Uterus (tissue), 2 donors: ENCODE measurements around the gene ESR2.

Source experiments
- POLR2A ChIP-seq, 2 donors: fragments of 450-650 bp; IDR thresholded peaks; one replicate each; pipeline ENCODE4 v1.6.1; 2016; ENCODE audit warnings: antibody characterized with exemption in 2 of 2, mild to moderate bottlenecking in 1 of 2, moderate library complexity in 1 of 2
- TF ChIP-seq, protein P1 (sequence below), 4 experiments: fragments of 200-600 bp in 2 of 4; fragments of 450-650 bp in 2 of 4; sonication (generic) in 2 of 4; IDR thresholded peaks; one replicate each; pipeline ENCODE4 v1.5.1; 2016 to 2019; ENCODE audit warnings: antibody characterized with exemption in 4 of 4, mild to moderate bottlenecking in 2 of 4, moderate library complexity in 1 of 4

DNA sequence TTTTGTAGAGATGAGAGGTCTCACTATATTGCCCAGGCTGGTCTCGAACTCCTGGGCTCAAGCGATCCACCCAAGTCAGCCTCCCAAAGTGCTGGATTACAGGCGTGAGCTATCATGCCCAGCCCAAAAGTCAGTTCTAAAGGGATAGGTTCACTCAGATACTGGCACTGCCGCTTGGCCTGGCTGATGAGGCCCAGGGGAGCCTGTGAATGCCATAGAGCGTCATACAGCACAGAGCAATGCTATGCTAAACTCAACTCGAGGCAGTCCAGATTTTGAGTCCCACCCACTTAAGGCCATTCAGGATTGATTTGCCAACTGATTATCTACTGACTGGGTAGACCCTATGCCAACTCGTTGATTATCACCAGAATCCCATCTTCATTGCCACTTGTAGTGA is 179.4 kb downstream of the ESR2 start:
- TF ChIP-seq, protein P1, sequence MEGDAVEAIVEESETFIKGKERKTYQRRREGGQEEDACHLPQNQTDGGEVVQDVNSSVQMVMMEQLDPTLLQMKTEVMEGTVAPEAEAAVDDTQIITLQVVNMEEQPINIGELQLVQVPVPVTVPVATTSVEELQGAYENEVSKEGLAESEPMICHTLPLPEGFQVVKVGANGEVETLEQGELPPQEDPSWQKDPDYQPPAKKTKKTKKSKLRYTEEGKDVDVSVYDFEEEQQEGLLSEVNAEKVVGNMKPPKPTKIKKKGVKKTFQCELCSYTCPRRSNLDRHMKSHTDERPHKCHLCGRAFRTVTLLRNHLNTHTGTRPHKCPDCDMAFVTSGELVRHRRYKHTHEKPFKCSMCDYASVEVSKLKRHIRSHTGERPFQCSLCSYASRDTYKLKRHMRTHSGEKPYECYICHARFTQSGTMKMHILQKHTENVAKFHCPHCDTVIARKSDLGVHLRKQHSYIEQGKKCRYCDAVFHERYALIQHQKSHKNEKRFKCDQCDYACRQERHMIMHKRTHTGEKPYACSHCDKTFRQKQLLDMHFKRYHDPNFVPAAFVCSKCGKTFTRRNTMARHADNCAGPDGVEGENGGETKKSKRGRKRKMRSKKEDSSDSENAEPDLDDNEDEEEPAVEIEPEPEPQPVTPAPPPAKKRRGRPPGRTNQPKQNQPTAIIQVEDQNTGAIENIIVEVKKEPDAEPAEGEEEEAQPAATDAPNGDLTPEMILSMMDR (IDR thresholded peaks at IDR 0.05): no peak
- TF ChIP-seq POLR2A (IDR thresholded peaks at IDR 0.05): no peak
